Parathyroid adenoma (tissue), 2 donors: Measurements from ENCODE around the gene SGMS1.

Source experiments
- H2AFZ ChIP-seq: fragments of 300-600 bp; sonication (generic); one replicate; pipeline ENCODE4 v1.7.0; 2017; ENCODE audit warnings: antibody characterized with exemption, mild to moderate bottlenecking
- H3K27ac ChIP-seq: fragments of 300-600 bp; sonication (generic); one replicate; pipeline ENCODE4 v1.7.0; 2017
- H3K27me3 ChIP-seq: fragments of 300-600 bp; sonication (generic); one replicate; pipeline ENCODE4 v1.7.0; 2017; ENCODE audit warnings: low read length; ENCODE audit not compliant: control insufficient read depth, insufficient read depth
- H3K36me3 ChIP-seq: fragments of 300-600 bp; sonication (generic); one replicate; pipeline ENCODE4 v1.7.0; 2017; ENCODE audit warnings: low read length; ENCODE audit not compliant: control insufficient read depth, insufficient read depth
- H3K4me1 ChIP-seq: fragments of 300-600 bp; sonication (generic); one replicate; pipeline ENCODE4 v1.7.0; 2017; ENCODE audit warnings: control low read depth
- H3K4me2 ChIP-seq: fragments of 300-600 bp; sonication (generic); one replicate; pipeline ENCODE4 v1.7.0; 2017; ENCODE audit warnings: low read length
- H3K4me3 ChIP-seq: fragments of 300-600 bp; sonication (generic); one replicate; pipeline ENCODE4 v1.7.0; 2017; ENCODE audit warnings: low read depth, low read length
- H3K79me2 ChIP-seq: fragments of 300-600 bp; sonication (generic); one replicate; pipeline ENCODE4 v1.7.0; 2017; ENCODE audit warnings: control low read depth
- H3K9ac ChIP-seq: fragments of 300-600 bp; sonication (generic); one replicate; pipeline ENCODE4 v1.7.0; 2017; ENCODE audit warnings: mild to moderate bottlenecking
- H3K9me3 ChIP-seq: fragments of 300-600 bp; sonication (generic); one replicate; pipeline ENCODE4 v1.7.0; 2017; ENCODE audit warnings: low read length; ENCODE audit not compliant: control insufficient read depth
- TF ChIP-seq, protein P1 (sequence below): fragments of 300-600 bp; sonication (generic); IDR thresholded peaks from one replicate; pipeline ENCODE4 v1.7.0; 2017; ENCODE audit warnings: antibody characterized with exemption, mild to moderate bottlenecking
- donor health status: primary hyperparathyroidism.

SGMS1 gene

DNA sequence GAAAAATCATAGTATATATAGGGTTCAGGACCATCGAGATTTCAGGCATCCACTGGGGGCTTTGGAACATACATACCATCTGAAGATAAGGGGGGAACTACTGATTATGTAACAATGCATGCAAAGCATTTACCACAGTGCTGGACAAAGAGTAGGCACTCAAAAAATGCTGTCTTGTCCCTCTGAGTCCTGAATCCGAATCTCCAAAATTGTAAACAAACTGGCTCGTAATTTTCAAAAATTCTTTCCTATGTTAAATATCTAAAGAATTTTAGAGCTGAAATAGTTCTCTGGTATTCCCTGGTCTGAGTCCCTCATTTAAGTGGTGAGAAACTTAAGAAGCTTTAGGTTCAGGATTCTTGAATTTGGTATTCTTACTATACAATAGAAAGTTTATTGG lies 204.7 kb downstream of the SGMS1 start:
- H3K36me3 ChIP-seq, result no peaks in the 10 kb centered on the region
- H3K4me1 ChIP-seq, result peaks cover 29% of the 10 kb centered on the region
- H3K79me2 ChIP-seq, result peaks cover 40% of the 10 kb centered on the region
- no peaks in the 10 kb centered on the region for H3K27me3 ChIP-seq
- H3K9ac ChIP-seq, result no peak overlapping the region
- no peaks in the 10 kb centered on the region for H3K9me3 ChIP-seq
- H2AFZ ChIP-seq, result no peak overlapping the region
- H3K4me3 ChIP-seq, result no peak overlapping the region
- H3K4me2 ChIP-seq, result no peak overlapping the region
- TF ChIP-seq, protein P1, sequence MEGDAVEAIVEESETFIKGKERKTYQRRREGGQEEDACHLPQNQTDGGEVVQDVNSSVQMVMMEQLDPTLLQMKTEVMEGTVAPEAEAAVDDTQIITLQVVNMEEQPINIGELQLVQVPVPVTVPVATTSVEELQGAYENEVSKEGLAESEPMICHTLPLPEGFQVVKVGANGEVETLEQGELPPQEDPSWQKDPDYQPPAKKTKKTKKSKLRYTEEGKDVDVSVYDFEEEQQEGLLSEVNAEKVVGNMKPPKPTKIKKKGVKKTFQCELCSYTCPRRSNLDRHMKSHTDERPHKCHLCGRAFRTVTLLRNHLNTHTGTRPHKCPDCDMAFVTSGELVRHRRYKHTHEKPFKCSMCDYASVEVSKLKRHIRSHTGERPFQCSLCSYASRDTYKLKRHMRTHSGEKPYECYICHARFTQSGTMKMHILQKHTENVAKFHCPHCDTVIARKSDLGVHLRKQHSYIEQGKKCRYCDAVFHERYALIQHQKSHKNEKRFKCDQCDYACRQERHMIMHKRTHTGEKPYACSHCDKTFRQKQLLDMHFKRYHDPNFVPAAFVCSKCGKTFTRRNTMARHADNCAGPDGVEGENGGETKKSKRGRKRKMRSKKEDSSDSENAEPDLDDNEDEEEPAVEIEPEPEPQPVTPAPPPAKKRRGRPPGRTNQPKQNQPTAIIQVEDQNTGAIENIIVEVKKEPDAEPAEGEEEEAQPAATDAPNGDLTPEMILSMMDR, result no peak
- H3K27ac ChIP-seq, result no peak overlapping the region

DNA sequence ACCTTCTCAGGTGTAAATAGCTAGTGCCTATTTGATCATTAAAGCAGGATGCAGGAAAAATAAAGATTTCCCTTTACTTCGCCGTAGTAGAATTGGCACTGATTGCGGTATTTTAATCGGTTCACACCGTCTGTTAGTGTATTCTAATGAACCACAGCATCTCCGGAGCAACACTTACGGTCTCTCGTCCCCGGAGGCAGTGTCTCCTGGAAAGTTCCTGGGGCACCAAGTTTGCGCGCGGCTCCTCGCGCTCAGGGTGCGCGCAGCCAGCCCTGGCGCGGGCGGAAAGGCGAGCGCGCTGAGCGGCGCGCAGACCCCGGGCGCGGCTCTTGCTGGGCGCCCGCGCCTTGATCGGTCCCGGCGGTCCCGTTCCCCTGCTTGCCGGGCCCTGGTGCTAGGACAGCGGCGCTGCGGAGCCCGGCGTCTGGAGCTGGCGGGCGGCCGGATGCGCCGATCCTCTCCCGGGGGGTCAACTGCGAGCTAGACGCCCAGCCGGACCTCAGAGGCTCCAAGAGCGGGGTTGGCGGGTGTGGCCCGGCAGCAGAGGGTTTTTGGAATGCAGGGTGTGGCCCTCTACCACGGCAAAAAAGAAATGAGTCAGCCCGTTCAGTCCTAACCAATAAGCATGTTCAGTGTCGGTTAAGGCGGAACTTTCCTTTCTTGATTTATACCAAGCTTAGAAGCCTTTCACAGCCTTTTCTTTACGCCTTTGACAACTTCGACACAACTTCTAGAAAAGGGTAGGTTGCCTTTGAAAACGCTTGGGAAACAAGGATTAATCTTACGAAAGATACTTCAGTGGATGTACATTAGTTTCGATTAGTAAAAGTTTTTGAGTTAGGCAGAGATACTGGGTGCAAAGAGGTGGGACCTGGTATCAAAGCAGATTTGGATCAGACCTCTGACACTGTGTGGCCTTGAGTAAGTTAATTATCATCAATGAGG lies 205.6 kb downstream of the SGMS1 start:
- Histone ChIP-seq H2AFZ (peak overlapping the region; percentile 53), H3K27ac (peak overlapping the region; percentile 53), H3K9ac (no peak overlapping the region), H3K9me3 (no peaks in the 10 kb centered on the region), H3K4me2 (peak overlapping the region; percentile 70), H3K4me1 (peaks cover 35% of the 10 kb centered on the region), H3K4me3 (peak overlapping the region; percentile 78), H3K79me2 (peaks cover 34% of the 10 kb centered on the region), H3K27me3 (no peaks in the 10 kb centered on the region), H3K36me3 (no peaks in the 10 kb centered on the region)
- TF ChIP-seq, protein P1, result no peak

DNA sequence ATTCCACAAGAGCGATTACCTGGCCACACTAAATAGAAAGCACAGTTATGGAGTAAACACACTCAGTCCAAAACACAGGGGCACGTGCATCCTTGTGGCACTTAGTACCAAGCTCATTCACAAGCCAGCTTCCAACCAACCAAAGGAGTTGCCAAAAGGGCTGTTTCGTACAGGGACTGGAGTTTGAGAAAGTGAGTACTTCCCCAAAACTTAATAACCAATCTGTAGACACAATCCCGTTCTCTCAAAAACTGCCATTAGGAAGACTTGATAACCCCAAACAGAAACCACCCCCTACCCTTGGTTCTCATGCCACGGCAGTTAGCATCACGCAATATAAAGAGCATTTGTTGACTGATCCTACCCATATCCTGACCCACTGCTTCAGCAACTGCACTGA lies 206.3 kb downstream of the SGMS1 start:
- Histone ChIP-seq H3K4me1 (peaks cover 35% of the 10 kb centered on the region), H3K27me3 (no peaks in the 10 kb centered on the region), H3K36me3 (no peaks in the 10 kb centered on the region), H3K4me3 (peak overlapping the region; percentile 78), H3K79me2 (peaks cover 31% of the 10 kb centered on the region), H3K9me3 (no peaks in the 10 kb centered on the region), H3K4me2 (peak overlapping the region; percentile 70), H3K9ac (no peak overlapping the region), H2AFZ (peak overlapping the region; percentile 53), H3K27ac (peak overlapping the region; percentile 53)
- TF ChIP-seq, protein P1, result no peak

GRCh38 chr10:50416881-50417280 lies 206.9 kb downstream of the SGMS1 start:
- H3K4me3 ChIP-seq, result peak overlapping the region; percentile 20

More at GRCh38 chr10:50416881-50417280, 206.9 kb downstream of the SGMS1 start:
- peaks cover 30% of the 10 kb centered on the region for H3K4me1 ChIP-seq
- H3K79me2 ChIP-seq, result peaks cover 28% of the 10 kb centered on the region
- H3K4me2 ChIP-seq, result peak overlapping the region; percentile 38
- no peak overlapping the region for H2AFZ ChIP-seq
- H3K36me3 ChIP-seq, result no peaks in the 10 kb centered on the region
- no peak overlapping the region for H3K27ac ChIP-seq
- no peaks in the 10 kb centered on the region for H3K27me3 ChIP-seq
- H3K9me3 ChIP-seq, result no peaks in the 10 kb centered on the region
- no peak overlapping the region for H3K9ac ChIP-seq
- TF ChIP-seq, protein P1, result no peak
